Fibroblast of lung (primary cell): ENCODE results near the gene DBH.

ENCODE experiments used
- CTCF ChIP-seq, 2 donors: IDR thresholded peaks in 1 of 2; conservative IDR thresholded peaks in 1 of 2; 1 replicate in 1 of 2; 2 replicates in 1 of 2; pipeline ENCODE4 v1.5.1; 2011 to 2012; ENCODE audit warnings: low read length in 2 of 2, control low read depth in 1 of 2, inconsistent platforms in 1 of 2, low read depth in 1 of 2, mild to moderate bottlenecking in 1 of 2
- EZH2 ChIP-seq: IDR thresholded peaks from 2 replicates; pipeline ENCODE4 v1.5.1; 2012; ENCODE audit warnings: low read length, control low read depth, mild to moderate bottlenecking; ENCODE audit errors: missing control alignments

GRCh38 chr9:133587466-133587865 is 48.7 kb upstream of the DBH start:
- TF ChIP-seq CTCF (conservative IDR thresholded peaks at IDR 0.05 in 1 of 2, IDR thresholded peaks at IDR 0.05 in 1 of 2; ENCODE audit: low read depth in 1 of 2, low read length in 2 of 2) (no peak), EZH2 (no peak)
